Measurements from ENCODE around the gene OGFOD1. TPM values are rescaled to one million over a fixed set of nuclear protein-coding genes. Genes with fewer than 3 reads are reported as not detected.

OGFOD1 gene
- total and polyA plus RNA-seq, 2 donors (not counting 3 experiments of a cell fraction or from before 2014, with no cell fraction given) = 26.6 to 54.8 TPM

- H3K27me3 ChIP-seq (ENCODE audit: control insufficient read depth in 2 of 2, insufficient read depth in 2 of 2, low read length in 2 of 2) = no peaks in the 10 kb centered on the region
- H3K4me2 ChIP-seq (ENCODE audit: insufficient read depth, low read length) = no peak overlapping the region
- FAIRE-seq = no peak
Observed at GRCh38 chr16:56481468-56482122, 30.2 kb downstream of the OGFOD1 start.

DNA sequence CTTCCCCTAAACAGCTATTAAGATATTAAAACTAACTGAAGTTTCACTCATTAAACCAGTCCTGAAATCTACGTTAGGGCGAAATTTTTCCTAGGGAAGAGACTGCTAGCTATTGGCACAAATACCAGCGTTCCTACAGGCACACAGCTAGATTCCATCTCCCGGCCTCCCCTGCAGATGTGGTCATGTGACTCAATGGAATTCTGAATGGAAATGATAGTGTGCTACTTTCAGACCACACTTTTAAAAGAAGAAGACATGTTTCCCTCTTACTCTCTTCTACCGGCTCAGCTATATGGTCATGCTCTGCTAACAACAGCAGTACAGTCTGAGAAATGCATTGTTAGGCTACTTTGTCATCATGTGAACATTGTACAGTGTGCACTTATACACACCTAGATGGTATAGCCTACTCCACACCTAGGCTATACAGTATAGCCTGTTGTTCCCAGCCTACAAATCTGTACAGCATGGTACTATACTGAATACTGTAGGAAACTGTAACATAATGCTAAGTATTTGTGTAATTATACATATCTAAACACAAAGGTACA, 31.4 kb downstream of the OGFOD1 start:
- H3K4me3 ChIP-seq (replicated peaks in 1 of 3; ENCODE audit: insufficient read depth in 1 of 3, low read depth in 1 of 3, low read length in 3 of 3) = no peak overlapping the region
- no peak overlapping the region for H3K27ac ChIP-seq (ENCODE audit: insufficient read depth, low read depth, low read length)
- H3K4me2 ChIP-seq (ENCODE audit: insufficient read depth, low read length) = no peak overlapping the region
- H3K79me2 ChIP-seq (ENCODE audit: control insufficient read depth, insufficient read depth, low read length) = no peaks in the 10 kb centered on the region
- no peaks in the 10 kb centered on the region for H3K9me1 ChIP-seq (replicated peaks; ENCODE audit: control insufficient read depth, extremely low read depth, insufficient read depth, low read length)
- H3K9me3 ChIP-seq (replicated peaks; ENCODE audit: control insufficient read depth, insufficient read depth, low read length) = no peaks in the 10 kb centered on the region
- intact Hi-C loops (cut with micrococcal nuclease) (no loop called here), dilution Hi-C loops (cut with MboI; ENCODE audit: extremely low pct_ligation_motif_present, low sequenced_read_pairs) (no loop called here)
- TF ChIP-seq, protein P1, sequence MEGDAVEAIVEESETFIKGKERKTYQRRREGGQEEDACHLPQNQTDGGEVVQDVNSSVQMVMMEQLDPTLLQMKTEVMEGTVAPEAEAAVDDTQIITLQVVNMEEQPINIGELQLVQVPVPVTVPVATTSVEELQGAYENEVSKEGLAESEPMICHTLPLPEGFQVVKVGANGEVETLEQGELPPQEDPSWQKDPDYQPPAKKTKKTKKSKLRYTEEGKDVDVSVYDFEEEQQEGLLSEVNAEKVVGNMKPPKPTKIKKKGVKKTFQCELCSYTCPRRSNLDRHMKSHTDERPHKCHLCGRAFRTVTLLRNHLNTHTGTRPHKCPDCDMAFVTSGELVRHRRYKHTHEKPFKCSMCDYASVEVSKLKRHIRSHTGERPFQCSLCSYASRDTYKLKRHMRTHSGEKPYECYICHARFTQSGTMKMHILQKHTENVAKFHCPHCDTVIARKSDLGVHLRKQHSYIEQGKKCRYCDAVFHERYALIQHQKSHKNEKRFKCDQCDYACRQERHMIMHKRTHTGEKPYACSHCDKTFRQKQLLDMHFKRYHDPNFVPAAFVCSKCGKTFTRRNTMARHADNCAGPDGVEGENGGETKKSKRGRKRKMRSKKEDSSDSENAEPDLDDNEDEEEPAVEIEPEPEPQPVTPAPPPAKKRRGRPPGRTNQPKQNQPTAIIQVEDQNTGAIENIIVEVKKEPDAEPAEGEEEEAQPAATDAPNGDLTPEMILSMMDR (IDR thresholded peaks at IDR 0.05; ENCODE audit: extremely low read depth in 1 of 2, insufficient read depth in 1 of 2, low read depth in 1 of 2, low read length in 2 of 2) = no peak
- TF ChIP-seq EZH2 (IDR thresholded peaks at IDR 0.05; ENCODE audit: borderline replicate concordance, low read depth, low read length, severe bottlenecking) = no peak
- TF ChIP-seq JUN (IDR thresholded peaks at IDR 0.05; ENCODE audit: borderline replicate concordance, insufficient read depth, insufficient read length, low read depth) = no peak
- no peak for TF ChIP-seq FOS (IDR thresholded peaks at IDR 0.05; ENCODE audit: borderline replicate concordance, insufficient read depth, low read length)
- TF ChIP-seq, protein P2, sequence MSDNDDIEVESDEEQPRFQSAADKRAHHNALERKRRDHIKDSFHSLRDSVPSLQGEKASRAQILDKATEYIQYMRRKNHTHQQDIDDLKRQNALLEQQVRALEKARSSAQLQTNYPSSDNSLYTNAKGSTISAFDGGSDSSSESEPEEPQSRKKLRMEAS (IDR thresholded peaks at IDR 0.05; ENCODE audit: insufficient read depth, insufficient read length) = no peak
- TF ChIP-seq GATA2 (IDR thresholded peaks at IDR 0.05; ENCODE audit: insufficient read depth, insufficient read length, low read depth, low read length) = no peak
- no peak for TF ChIP-seq POLR2A (IDR thresholded peaks at IDR 0.05; ENCODE audit: low read depth, low read length)
- no peak for TF ChIP-seq POLR2AphosphoS5 (IDR thresholded peaks at IDR 0.05; ENCODE audit: insufficient read depth, low read depth, low read length)
- TF ChIP-seq MYC (IDR thresholded peaks at IDR 0.05; ENCODE audit: low read depth, low read length) = no peak
- H2AFZ ChIP-seq (ENCODE audit: low read depth, low read length) = no peak overlapping the region
- no peaks in the 10 kb centered on the region for H3K27me3 ChIP-seq (ENCODE audit: control insufficient read depth in 2 of 2, insufficient read depth in 2 of 2, low read length in 2 of 2)
- DNase-seq (ENCODE audit: low read depth, low spot score) = no peak
- no peak overlapping the region for H3K9ac ChIP-seq (replicated peaks; ENCODE audit: extremely low read depth, insufficient read depth, low read length)
- no peak for FAIRE-seq
- no TSS peak for BruUV-seq (replicated peaks)
- H3K4me1 ChIP-seq (ENCODE audit: control insufficient read depth, extremely low read depth, insufficient read depth, low read length) = no peaks in the 10 kb centered on the region
- CTCF ChIA-PET = interaction anchor here (1.0 to 1.6 kb wide), 2 partner anchors 219 to 233 kb away, joined by 3 read pairs; no protein-coding TSS in a partner anchor
- POLR2A ChIA-PET = no interaction called here
- H3K36me3 ChIP-seq (ENCODE audit: control insufficient read depth in 2 of 2, extremely low read depth in 1 of 2, insufficient read depth in 2 of 2, low read length in 2 of 2) = peaks cover 2 to 6% of the 10 kb centered on the region in 2 experiments
- no peaks in the 10 kb centered on the region for H4K20me1 ChIP-seq (replicated peaks; ENCODE audit: control insufficient read depth, extremely low read depth, insufficient read depth, low read length)

More at GRCh38 chr16:56481468-56482122, 30.2 kb downstream of the OGFOD1 start:
- POLR2A ChIA-PET = no interaction called here
- dilution Hi-C loops (cut with MboI; ENCODE audit: extremely low pct_ligation_motif_present, low sequenced_read_pairs) (no loop called here), intact Hi-C loops (cut with micrococcal nuclease) (no loop called here)
- no peaks in the 10 kb centered on the region for H3K9me3 ChIP-seq (replicated peaks; ENCODE audit: control insufficient read depth, insufficient read depth, low read length)
- H3K9ac ChIP-seq (replicated peaks; ENCODE audit: extremely low read depth, insufficient read depth, low read length) = no peak overlapping the region
- H2AFZ ChIP-seq (ENCODE audit: low read depth, low read length) = no peak overlapping the region
- DNase-seq (ENCODE audit: low read depth, low spot score) = no peak
- H3K27ac ChIP-seq (ENCODE audit: insufficient read depth, low read depth, low read length) = no peak overlapping the region
- peaks cover 6% of the 10 kb centered on the region for H3K4me1 ChIP-seq (ENCODE audit: control insufficient read depth, extremely low read depth, insufficient read depth, low read length)
- H3K36me3 ChIP-seq (ENCODE audit: control insufficient read depth in 2 of 2, extremely low read depth in 1 of 2, insufficient read depth in 2 of 2, low read length in 2 of 2) = peaks cover 2 to 6% of the 10 kb centered on the region in 2 experiments
- no peaks in the 10 kb centered on the region for H3K9me1 ChIP-seq (replicated peaks; ENCODE audit: control insufficient read depth, extremely low read depth, insufficient read depth, low read length)
- no TSS peak for BruUV-seq (replicated peaks)
- TF ChIP-seq, protein P1 (IDR thresholded peaks at IDR 0.05; ENCODE audit: extremely low read depth in 1 of 2, insufficient read depth in 1 of 2, low read depth in 1 of 2, low read length in 2 of 2) = no peak
- no peaks in the 10 kb centered on the region for H3K79me2 ChIP-seq (ENCODE audit: control insufficient read depth, insufficient read depth, low read length)
- CTCF ChIA-PET = interaction anchor here (1.6 kb wide), 1 partner anchor 234 kb away, joined by 3 read pairs; no protein-coding TSS in a partner anchor
- no peak overlapping the region for H3K4me3 ChIP-seq (replicated peaks in 1 of 3; ENCODE audit: insufficient read depth in 1 of 3, low read depth in 1 of 3, low read length in 3 of 3)
- no peaks in the 10 kb centered on the region for H4K20me1 ChIP-seq (replicated peaks; ENCODE audit: control insufficient read depth, extremely low read depth, insufficient read depth, low read length)

Data from endothelial cell of umbilical vein (primary cell).